Right lobe of liver (tissue), 6 donors: Measurements from ENCODE around the gene EIF3J. TPM values are rescaled to one million over a fixed set of nuclear protein-coding genes. Genes with fewer than 3 reads are reported as not detected.
A peak's percentile ranks its signal among the peaks of the same experiment; 100 is the strongest.

Experiments
- ATAC-seq, 4 donors: fragments of 200-7000 bp; cut with Tn5 transposase; one replicate each; pipeline ENCODE4 v1.9.1; 2020; ENCODE audit warnings: mild to moderate bottlenecking in 4 of 4, moderate library complexity in 4 of 4
- DNase-seq, 3 donors: peaks; one replicate each; pipeline ENCODE4 v3.0.0-alpha.2; 2020
- H3K27ac ChIP-seq, 3 donors: fragments of 200-600 bp; one replicate each; pipeline ENCODE4 v1.8.0; 2022
- H3K27me3 ChIP-seq, 2 donors: fragments of 200-600 bp; one replicate each; pipeline ENCODE4 v1.8.0; 2022
- H3K36me3 ChIP-seq, 4 donors: fragments of 200-600 bp; sonication (generic) in 1 of 4; one replicate each; pipeline versions ENCODE4 v1.5.1 to v1.8.0; 2017 to 2022; ENCODE audit warnings: control low read depth in 1 of 4
- H3K4me1 ChIP-seq, 4 donors: fragments of 200-600 bp; sonication (generic) in 1 of 4; one replicate each; pipeline versions ENCODE4 v1.5.1 to v1.8.0; 2017 to 2022; ENCODE audit warnings: control low read depth in 1 of 4
- H3K4me3 ChIP-seq, 3 donors: fragments of 200-600 bp; one replicate each; pipeline ENCODE4 v1.8.0; 2022
- H3K9me3 ChIP-seq, 4 donors: fragments of 200-600 bp; sonication (generic) in 1 of 4; one replicate each; pipeline versions ENCODE4 v1.5.1 to v1.8.0; 2017 to 2022; ENCODE audit warnings: control low read depth in 1 of 4
- POLR2A ChIP-seq: fragments of 450-650 bp; IDR thresholded peaks from one replicate; pipeline ENCODE4 v1.6.1; 2017; ENCODE audit warnings: antibody characterized with exemption, mild to moderate bottlenecking
- WGBS: methylation state at CpG from one replicate; pipeline ENCODE4 v1.1.6; 2018; ENCODE audit warnings: low coverage, low lambda C conversion rate; ENCODE audit not compliant: insufficient coverage; ENCODE audit errors: missing lambda C conversion rate; 5-methylcytosine and 5-hydroxymethylcytosine counted together
- intact Hi-C, 2 donors: fragments of 100-400 bp; cut with DNase I; formaldehyde crosslinking; loops; one replicate each; pipeline versions ENCODE4 v1.11.2 to v1.14.1; 2022
- long read RNA-seq: library from polyadenylated mRNA; unstranded; transcript quantifications from one replicate; pipeline ENCODE4 v2.0.0, GENCODE V29; 2019
- total RNA-seq, 6 experiments: library from RNA; depleted of rRNA in 2 of 6; stranded (reverse); fragments of >200 nt in 2 of 6; fragmentation: NEBNext Ultra II Directional in 3 of 6; extraction: Animal tissue kit (Norgen Biotek cat#: 25700) in 3 of 6; gene quantifications; one replicate each; pipeline versions ENCODE4 v1.1.0 to v1.2.4, GENCODE V29; 2016 to 2023
- TF ChIP-seq, protein P1 (sequence below), 4 donors: fragments of 200-600 bp in 3 of 4; fragments of 450-650 bp in 1 of 4; IDR thresholded peaks; one replicate each; pipeline versions ENCODE4 v1.5.1 to v1.8.0; 2016 to 2022; ENCODE audit warnings: antibody characterized with exemption in 4 of 4, mild to moderate bottlenecking in 2 of 4
- donor health status: DM: no; HTN: yes; CAD: no.
- donor health status: DM: no; HTN: no; CAD: no.
- donor health status: DM: no; HTN: no; CAD: no.
- donor health status: DM: no; HTN: yes; CAD: no.
- donor health status: DM: no; HTN: yes; CAD: no.

EIF3J gene, protein sequence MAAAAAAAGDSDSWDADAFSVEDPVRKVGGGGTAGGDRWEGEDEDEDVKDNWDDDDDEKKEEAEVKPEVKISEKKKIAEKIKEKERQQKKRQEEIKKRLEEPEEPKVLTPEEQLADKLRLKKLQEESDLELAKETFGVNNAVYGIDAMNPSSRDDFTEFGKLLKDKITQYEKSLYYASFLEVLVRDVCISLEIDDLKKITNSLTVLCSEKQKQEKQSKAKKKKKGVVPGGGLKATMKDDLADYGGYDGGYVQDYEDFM
- 10 to 100 TPM; 30.1 to 59.8 (median 45.9) TPM for total RNA-seq
- long read RNA-seq, partial matches to known transcripts, result 8 of 14 reads
- long read RNA-seq, other reads (novel, unspliced or antisense), result 2 of 14 reads

DNA sequence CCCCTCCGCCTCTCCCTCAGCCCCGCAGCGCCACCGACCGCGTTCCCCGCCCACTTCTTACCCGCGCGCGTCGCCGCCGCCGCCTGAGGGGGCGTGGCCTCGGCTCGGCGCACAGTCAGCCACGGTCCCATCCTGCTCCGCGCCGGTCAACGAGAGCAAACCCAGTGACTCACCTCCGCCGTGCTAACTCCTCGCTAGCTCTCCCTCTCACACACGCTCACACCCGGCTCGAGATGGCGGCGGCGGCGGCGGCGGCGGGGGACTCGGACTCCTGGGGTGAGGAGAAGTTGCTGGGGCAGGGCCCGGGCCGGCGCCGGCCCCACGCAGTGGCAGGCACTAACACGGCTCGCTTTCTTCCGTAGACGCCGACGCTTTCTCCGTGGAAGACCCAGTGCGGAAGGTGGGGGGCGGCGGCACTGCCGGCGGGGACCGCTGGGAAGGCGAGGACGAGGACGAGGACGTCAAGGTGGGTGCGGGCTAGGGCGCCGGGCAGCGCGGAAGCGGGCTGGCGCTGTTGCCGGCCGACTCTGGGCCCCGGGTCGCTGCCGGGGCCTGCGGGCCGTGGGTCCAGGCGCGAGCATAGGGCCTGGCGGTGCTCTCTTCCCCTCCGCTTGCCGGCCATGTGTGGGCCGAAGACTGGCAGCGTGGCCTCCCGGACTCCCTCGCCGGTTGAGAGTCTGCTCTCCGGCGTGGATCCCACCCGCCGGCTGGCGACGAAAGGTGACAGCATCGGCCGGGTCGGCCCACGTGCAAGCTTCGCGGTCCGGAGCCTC is at the start of gene EIF3J:
Gene EIF3J (plus strand): TSS at position 186 of the 773 bp plus-strand sequence. CDS start 48 bp downstream, at position 234.
- intact Hi-C loops, result no loop called here

DNA sequence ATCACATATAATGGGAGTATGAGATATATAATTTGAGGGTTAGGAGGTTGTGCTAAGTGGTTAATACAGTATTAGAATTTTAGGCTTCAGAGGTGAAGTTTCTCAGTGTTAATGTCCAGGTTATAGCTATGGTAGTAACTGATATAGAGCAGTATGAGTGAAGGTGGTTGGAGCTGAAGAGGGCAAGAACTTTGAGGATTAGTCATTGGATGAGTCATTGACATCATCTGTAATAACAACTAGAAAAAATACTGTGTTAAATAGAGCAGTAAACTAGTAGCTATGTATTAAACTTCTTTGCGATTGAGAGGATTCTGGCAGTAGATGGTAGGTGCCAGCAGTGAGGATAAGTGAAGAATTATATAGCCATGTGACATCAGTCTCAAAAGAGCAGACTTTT is 47.5 kb upstream of the EIF3J start:
- no peaks in the 10 kb centered on the region for H3K27me3 ChIP-seq
- intact Hi-C loops, result no loop called here
- H3K4me3 ChIP-seq, result no peak overlapping the region
- 92% methylated on average over 1 of the region's 1 CpG for WGBS
- no peaks in the 10 kb centered on the region for H3K4me1 ChIP-seq
- no peak for DNase-seq
- H3K36me3 ChIP-seq, result peaks cover 0 to 32% (median 8%) of the 10 kb centered on the region in 4 donors
- no peaks in the 10 kb centered on the region for H3K9me3 ChIP-seq
- no peak overlapping the region for H3K27ac ChIP-seq
- TF ChIP-seq, protein P1, sequence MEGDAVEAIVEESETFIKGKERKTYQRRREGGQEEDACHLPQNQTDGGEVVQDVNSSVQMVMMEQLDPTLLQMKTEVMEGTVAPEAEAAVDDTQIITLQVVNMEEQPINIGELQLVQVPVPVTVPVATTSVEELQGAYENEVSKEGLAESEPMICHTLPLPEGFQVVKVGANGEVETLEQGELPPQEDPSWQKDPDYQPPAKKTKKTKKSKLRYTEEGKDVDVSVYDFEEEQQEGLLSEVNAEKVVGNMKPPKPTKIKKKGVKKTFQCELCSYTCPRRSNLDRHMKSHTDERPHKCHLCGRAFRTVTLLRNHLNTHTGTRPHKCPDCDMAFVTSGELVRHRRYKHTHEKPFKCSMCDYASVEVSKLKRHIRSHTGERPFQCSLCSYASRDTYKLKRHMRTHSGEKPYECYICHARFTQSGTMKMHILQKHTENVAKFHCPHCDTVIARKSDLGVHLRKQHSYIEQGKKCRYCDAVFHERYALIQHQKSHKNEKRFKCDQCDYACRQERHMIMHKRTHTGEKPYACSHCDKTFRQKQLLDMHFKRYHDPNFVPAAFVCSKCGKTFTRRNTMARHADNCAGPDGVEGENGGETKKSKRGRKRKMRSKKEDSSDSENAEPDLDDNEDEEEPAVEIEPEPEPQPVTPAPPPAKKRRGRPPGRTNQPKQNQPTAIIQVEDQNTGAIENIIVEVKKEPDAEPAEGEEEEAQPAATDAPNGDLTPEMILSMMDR (IDR thresholded peaks at IDR 0.05), result no peak
- TF ChIP-seq POLR2A, result no peak
- peak in 1 of 4 donors; percentile 80 for ATAC-seq

More for the DNA sequence above, at the start of gene EIF3J:
- peak; percentile 84 to 95 (median 90) for ATAC-seq
- Histone ChIP-seq H3K36me3 (peaks cover 0 to 3% (median 0%) of the 10 kb centered on the region in 4 donors), H3K27ac (peak within 1 kb of the TSS; percentile 90 to 98 (median 93)), H3K4me3 (peak within 1 kb of the TSS; percentile 69 to 97 (median 92)), H3K9me3 (no peaks in the 10 kb centered on the region), H3K27me3 (no peaks in the 10 kb centered on the region), H3K4me1 (peaks cover 0 to 25% (median 6%) of the 10 kb centered on the region in 4 donors)
- peak; percentile 96 for DNase-seq
- 0% methylated on average over 13 of the region's 97 CpGs for WGBS
- peak; percentile 83 for TF ChIP-seq POLR2A
- TF ChIP-seq, protein P1 (IDR thresholded peaks at IDR 0.05), result no peak

DNA sequence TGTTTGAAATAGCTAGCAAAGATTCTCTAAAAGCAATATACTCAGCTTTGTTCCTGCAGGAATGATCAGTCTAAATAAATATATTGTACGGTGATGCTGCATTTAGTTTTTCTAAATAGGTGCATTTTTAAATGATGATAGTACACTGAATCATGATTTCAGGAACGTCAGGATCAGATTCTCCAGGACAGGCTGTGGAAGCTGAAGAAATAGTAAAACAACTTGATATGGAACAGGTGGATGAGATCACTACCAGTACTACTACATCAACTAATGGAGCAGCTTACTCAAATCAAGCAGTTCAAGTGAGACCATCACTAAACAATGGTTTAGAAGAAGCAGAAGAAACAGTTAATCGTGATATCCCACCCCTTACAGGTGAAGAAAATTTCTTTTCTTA is 46.3 kb upstream of the EIF3J start:
- Histone ChIP-seq H3K4me1 (no peaks in the 10 kb centered on the region), H3K9me3 (no peaks in the 10 kb centered on the region), H3K27me3 (no peaks in the 10 kb centered on the region), H3K27ac (no peak overlapping the region), H3K4me3 (no peak overlapping the region), H3K36me3 (peaks cover 0 to 24% (median 7%) of the 10 kb centered on the region in 4 donors)
- WGBS, result 93% methylated on average over 3 of the region's 3 CpGs
- ATAC-seq (no peak), DNase-seq (no peak)
- intact Hi-C loops, result no loop called here
- TF ChIP-seq, protein P1 (IDR thresholded peaks at IDR 0.05), result no peak
- no peak for TF ChIP-seq POLR2A

DNA sequence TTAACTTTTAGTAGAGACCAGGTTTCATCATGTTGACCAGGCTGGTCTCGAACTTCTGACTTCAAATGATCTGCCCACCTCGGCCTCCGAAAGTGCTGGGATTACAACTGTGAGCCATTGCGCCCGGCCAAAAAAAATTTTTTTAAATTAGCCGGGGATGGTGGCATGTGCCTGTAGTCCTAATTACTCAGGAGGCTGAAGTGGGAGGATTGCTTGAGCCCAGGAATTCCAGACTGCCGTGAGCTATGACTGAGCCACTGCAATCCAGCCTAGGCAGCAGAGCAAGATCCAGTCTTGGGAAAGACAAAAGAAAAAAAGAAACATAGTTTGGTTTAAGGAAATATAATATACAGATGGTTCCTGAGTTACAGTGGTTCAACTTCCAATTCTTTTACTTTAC is 44.9 kb upstream of the EIF3J start:
- H3K36me3 ChIP-seq, result peaks cover 0 to 27% (median 6%) of the 10 kb centered on the region in 4 donors
- TF ChIP-seq, protein P1 (IDR thresholded peaks at IDR 0.05), result no peak
- TF ChIP-seq POLR2A, result no peak
- no peaks in the 10 kb centered on the region for H3K4me1 ChIP-seq
- H3K9me3 ChIP-seq, result no peaks in the 10 kb centered on the region
- H3K27me3 ChIP-seq, result no peaks in the 10 kb centered on the region
- DNase-seq, result no peak
- intact Hi-C loops, result no loop called here
- no peak overlapping the region for H3K27ac ChIP-seq
- 91% methylated on average over 7 of the region's 7 CpGs for WGBS
- no peak overlapping the region for H3K4me3 ChIP-seq
- ATAC-seq, result no peak
